ENCODE results near the gene DEPDC5. TPM values are rescaled to one million over a fixed set of nuclear protein-coding genes. Genes with fewer than 3 reads are reported as not detected.

The DEPDC5 gene
- total RNA-seq, 1 donor from 2014 or later: 14.8 TPM

GRCh38 chr22:31881865-31882264, 128.0 kb downstream of the DEPDC5 start:
- H3K27me3 Mint-ChIP-seq (ENCODE audit: low read depth): no peaks in the 10 kb centered on the region
- no peak for DNase-seq (ENCODE audit: low spot score)
- TF ChIP-seq, protein P1, sequence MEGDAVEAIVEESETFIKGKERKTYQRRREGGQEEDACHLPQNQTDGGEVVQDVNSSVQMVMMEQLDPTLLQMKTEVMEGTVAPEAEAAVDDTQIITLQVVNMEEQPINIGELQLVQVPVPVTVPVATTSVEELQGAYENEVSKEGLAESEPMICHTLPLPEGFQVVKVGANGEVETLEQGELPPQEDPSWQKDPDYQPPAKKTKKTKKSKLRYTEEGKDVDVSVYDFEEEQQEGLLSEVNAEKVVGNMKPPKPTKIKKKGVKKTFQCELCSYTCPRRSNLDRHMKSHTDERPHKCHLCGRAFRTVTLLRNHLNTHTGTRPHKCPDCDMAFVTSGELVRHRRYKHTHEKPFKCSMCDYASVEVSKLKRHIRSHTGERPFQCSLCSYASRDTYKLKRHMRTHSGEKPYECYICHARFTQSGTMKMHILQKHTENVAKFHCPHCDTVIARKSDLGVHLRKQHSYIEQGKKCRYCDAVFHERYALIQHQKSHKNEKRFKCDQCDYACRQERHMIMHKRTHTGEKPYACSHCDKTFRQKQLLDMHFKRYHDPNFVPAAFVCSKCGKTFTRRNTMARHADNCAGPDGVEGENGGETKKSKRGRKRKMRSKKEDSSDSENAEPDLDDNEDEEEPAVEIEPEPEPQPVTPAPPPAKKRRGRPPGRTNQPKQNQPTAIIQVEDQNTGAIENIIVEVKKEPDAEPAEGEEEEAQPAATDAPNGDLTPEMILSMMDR (IDR thresholded peaks at IDR 0.05): no peak
- H3K4me1 Mint-ChIP-seq (ENCODE audit: low read depth): no peaks in the 10 kb centered on the region
- H3K27ac Mint-ChIP-seq (ENCODE audit: unreplicated experiment): no peak overlapping the region
- peaks cover 24% of the 10 kb centered on the region for H3K36me3 Mint-ChIP-seq (ENCODE audit: low read depth)
- H3K9me3 Mint-ChIP-seq (ENCODE audit: low read depth): no peaks in the 10 kb centered on the region
- no peak overlapping the region for H3K4me3 Mint-ChIP-seq (ENCODE audit: unreplicated experiment)

- TF ChIP-seq, protein P1 (IDR thresholded peaks at IDR 0.05): no peak
- DNase-seq (ENCODE audit: low spot score): no peak
- no peak overlapping the region for H3K27ac Mint-ChIP-seq (ENCODE audit: unreplicated experiment)
- H3K4me1 Mint-ChIP-seq (ENCODE audit: low read depth): peaks cover 7% of the 10 kb centered on the region
- no peaks in the 10 kb centered on the region for H3K27me3 Mint-ChIP-seq (ENCODE audit: low read depth)
- H3K4me3 Mint-ChIP-seq (ENCODE audit: unreplicated experiment): no peak overlapping the region
- peaks cover 24% of the 10 kb centered on the region for H3K36me3 Mint-ChIP-seq (ENCODE audit: low read depth)
- H3K9me3 Mint-ChIP-seq (ENCODE audit: low read depth): no peaks in the 10 kb centered on the region
Observed at GRCh38 chr22:31882971-31883370, 129.2 kb downstream of the DEPDC5 start.

DNA sequence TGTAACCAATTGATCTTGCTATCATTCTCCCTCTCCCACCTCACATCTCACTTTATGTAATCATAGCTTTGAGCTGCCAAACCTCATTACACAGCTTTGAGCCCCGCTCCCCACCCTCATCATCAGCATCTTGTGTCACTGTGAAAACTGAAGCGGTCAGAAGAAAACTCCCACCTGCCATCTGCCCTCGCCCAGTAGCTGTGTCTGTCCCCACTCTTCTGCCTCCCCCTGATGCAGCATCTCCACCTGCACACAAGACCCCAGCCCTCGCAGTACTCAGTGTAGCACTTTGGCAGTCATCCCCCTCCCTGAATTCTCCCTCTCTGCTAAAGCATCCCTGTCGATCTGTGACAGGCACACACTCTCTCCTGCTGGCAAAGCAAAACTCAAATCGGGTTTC, 130.2 kb downstream of the DEPDC5 start:
- no peaks in the 10 kb centered on the region for H3K9me3 Mint-ChIP-seq (ENCODE audit: low read depth)
- TF ChIP-seq, protein P1 (IDR thresholded peaks at IDR 0.05): no peak
- H3K27ac Mint-ChIP-seq (ENCODE audit: unreplicated experiment): no peak overlapping the region

GRCh38 chr22:31891366-31892079, 137.7 kb downstream of the DEPDC5 start:
- no peaks in the 10 kb centered on the region for H3K27me3 Mint-ChIP-seq (ENCODE audit: low read depth)
- TF ChIP-seq, protein P1 (IDR thresholded peaks at IDR 0.05): no peak
- no peak overlapping the region for H3K27ac Mint-ChIP-seq (ENCODE audit: unreplicated experiment)
- DNase-seq (ENCODE audit: low spot score): no peak
- H3K36me3 Mint-ChIP-seq (ENCODE audit: low read depth): peaks cover 11% of the 10 kb centered on the region
- H3K9me3 Mint-ChIP-seq (ENCODE audit: low read depth): no peaks in the 10 kb centered on the region
- no peak overlapping the region for H3K4me3 Mint-ChIP-seq (ENCODE audit: unreplicated experiment)
- H3K4me1 Mint-ChIP-seq (ENCODE audit: low read depth): peaks cover 7% of the 10 kb centered on the region

More for the DNA sequence above, 130.2 kb downstream of the DEPDC5 start:
- H3K4me1 Mint-ChIP-seq (ENCODE audit: low read depth): peaks cover 7% of the 10 kb centered on the region
- no peaks in the 10 kb centered on the region for H3K27me3 Mint-ChIP-seq (ENCODE audit: low read depth)
- no peak overlapping the region for H3K4me3 Mint-ChIP-seq (ENCODE audit: unreplicated experiment)
- peaks cover 25% of the 10 kb centered on the region for H3K36me3 Mint-ChIP-seq (ENCODE audit: low read depth)
- no peak for DNase-seq (ENCODE audit: low spot score)

DNA sequence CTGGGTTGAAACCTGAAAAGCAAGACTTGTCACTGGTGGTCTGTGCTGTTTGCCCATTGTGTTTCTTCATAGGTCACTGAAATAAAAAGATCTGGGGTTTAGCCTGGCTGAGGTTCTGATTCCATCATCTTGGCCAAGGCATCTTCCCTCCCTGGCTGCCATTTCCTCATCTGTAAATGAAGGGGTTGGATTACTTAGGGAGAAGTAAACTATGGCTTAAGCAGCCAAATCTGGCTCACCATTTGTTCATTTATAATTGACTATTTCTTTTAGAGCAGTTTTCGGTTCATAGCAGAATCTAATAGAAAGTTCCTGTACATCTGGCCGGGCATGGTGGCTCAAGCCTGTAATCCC, 138.2 kb downstream of the DEPDC5 start:
- peaks cover 11% of the 10 kb centered on the region for H3K36me3 Mint-ChIP-seq (ENCODE audit: low read depth)
- H3K27me3 Mint-ChIP-seq (ENCODE audit: low read depth): no peaks in the 10 kb centered on the region
- no peak overlapping the region for H3K27ac Mint-ChIP-seq (ENCODE audit: unreplicated experiment)
- H3K4me1 Mint-ChIP-seq (ENCODE audit: low read depth): peaks cover 7% of the 10 kb centered on the region
- no peak overlapping the region for H3K4me3 Mint-ChIP-seq (ENCODE audit: unreplicated experiment)
- DNase-seq (ENCODE audit: low spot score): no peak
- TF ChIP-seq, protein P1 (IDR thresholded peaks at IDR 0.05): no peak
- no peaks in the 10 kb centered on the region for H3K9me3 Mint-ChIP-seq (ENCODE audit: low read depth)

Data from chondrocyte (in vitro differentiated cells).